Stimulated activated CD4-positive, alpha-beta T cell treated with anti-CD3 and anti-CD28 coated beads, Interleukin-1b, Interleukin-23, amount 100 ng/mL, for 48 hours (primary cell): ENCODE measurements around the gene TTLL1.
"Not testable (repeated sequence)": the region's sequence is repeated elsewhere in the genome, so short reads cannot be mapped to it uniquely, and the experiment has no call there.

Experiments used
- DNase-seq: peaks from one replicate; pipeline ENCODE4 v3.0.0-alpha.2; 2020

TTLL1 gene

GRCh38 chr22:43109921-43110443 lies 20.8 kb upstream of the TTLL1 start:
- DNase-seq = no peak

- no peak for DNase-seq
Measured at GRCh38 chr22:43109511-43109910, 20.3 kb upstream of the TTLL1 start.

GRCh38 chr22:43106302-43106701 lies 17.1 kb upstream of the TTLL1 start:
- no peak for DNase-seq

- DNase-seq = not testable (repeated sequence)
Measured at GRCh38 chr22:43104950-43105349, 15.8 kb upstream of the TTLL1 start.

- peak; percentile 26 for DNase-seq
Measured at GRCh38 chr22:43104056-43104625, 14.9 kb upstream of the TTLL1 start.

GRCh38 chr22:43101306-43101705 lies 12.1 kb upstream of the TTLL1 start:
- DNase-seq = no peak

- no peak for DNase-seq
Measured at GRCh38 chr22:43100225-43100624, 11.0 kb upstream of the TTLL1 start.

GRCh38 chr22:43099095-43099494 lies 9.9 kb upstream of the TTLL1 start:
- no peak for DNase-seq

GRCh38 chr22:43098356-43098755 lies 9.2 kb upstream of the TTLL1 start:
- no peak for DNase-seq

- DNase-seq = no peak
Measured at GRCh38 chr22:43096420-43096819, 7.2 kb upstream of the TTLL1 start.

- DNase-seq = no peak
Measured at GRCh38 chr22:43094551-43094950, 5.4 kb upstream of the TTLL1 start.

GRCh38 chr22:43094085-43094484 lies 4.9 kb upstream of the TTLL1 start:
- DNase-seq = no peak

- DNase-seq = no peak
Measured at GRCh38 chr22:43092085-43092484, 2.9 kb upstream of the TTLL1 start.

- peak; percentile 63 for DNase-seq
Measured at GRCh38 chr22:43090130-43090789, 1.1 kb upstream of the TTLL1 start.

GRCh38 chr22:43088627-43088983 lies 586 bp downstream of the TTLL1 start:
- no peak for DNase-seq

- DNase-seq = no peak
Measured at GRCh38 chr22:43085658-43086606, 3.3 kb downstream of the TTLL1 start.

GRCh38 chr22:43081968-43082367 lies 7.2 kb downstream of the TTLL1 start:
- no peak for DNase-seq

GRCh38 chr22:43080616-43081015 lies 8.6 kb downstream of the TTLL1 start:
- DNase-seq = no peak

GRCh38 chr22:43079742-43080141 lies 9.4 kb downstream of the TTLL1 start:
- no peak for DNase-seq

GRCh38 chr22:43078522-43078921 lies 10.7 kb downstream of the TTLL1 start:
- DNase-seq = no peak

GRCh38 chr22:43077121-43077877 lies 11.9 kb downstream of the TTLL1 start:
- DNase-seq = no peak

- no peak for DNase-seq
Measured at GRCh38 chr22:43066844-43067385, 22.3 kb downstream of the TTLL1 start.

GRCh38 chr22:43066134-43066533 lies 23.1 kb downstream of the TTLL1 start:
- no peak for DNase-seq
